ENCODE measurements around the gene NRARP. TPM values are rescaled to one million over a fixed set of nuclear protein-coding genes. Genes with fewer than 3 reads are reported as not detected.

NRARP gene
- total and polyA plus RNA-seq, 10 of the 15 experiments (the other 5 are each of a cell fraction or from before 2014, with no cell fraction given) = 0.06 to 9.2 (median 2.2) TPM; not detected in 2

- Histone ChIP-seq H3K4me1 (ENCODE audit: control insufficient read depth, insufficient read depth, low read length) (peaks cover 2% of the 10 kb centered on the region), H3K27me3 (replicated peaks in 1 of 2; ENCODE audit: control insufficient read depth in 2 of 2, insufficient read depth in 2 of 2, low read length in 1 of 2) (no peaks in the 10 kb centered on the region), H4K20me1 (ENCODE audit: control insufficient read depth, insufficient read depth) (no peaks in the 10 kb centered on the region), H3K9me3 (replicated peaks; ENCODE audit: control insufficient read depth, insufficient read depth, low read length) (no peaks in the 10 kb centered on the region), H3K9ac (ENCODE audit: control insufficient read depth, insufficient read depth, low read length) (no peak overlapping the region), H3K79me2 (ENCODE audit: control insufficient read depth, insufficient read depth, low read length) (no peaks in the 10 kb centered on the region), H3K27ac (ENCODE audit: control insufficient read depth, insufficient read depth) (no peak overlapping the region), H2AFZ (ENCODE audit: control insufficient read depth, low read depth, low read length) (no peak overlapping the region), H3K36me3 (ENCODE audit: control insufficient read depth in 2 of 2, insufficient read depth in 2 of 2, low read length in 1 of 2) (peaks cover 8 to 11% of the 10 kb centered on the region in 2 experiments), H3K4me2 (ENCODE audit: control insufficient read depth, insufficient read depth) (no peak overlapping the region), H3K4me3 (no peak overlapping the region)
- RAD21 ChIA-PET (ENCODE audit: unreplicated experiment) = interaction anchor here (1.6 to 1.7 kb wide), 2 partner anchors 24 to 26 kb away, joined by 4 to 6 read pairs; no protein-coding TSS in a partner anchor
- intact Hi-C loops (cut with micrococcal nuclease; ENCODE audit: unreplicated experiment) = no loop called here
- DNase-seq (ENCODE audit: low read depth, low spot score) (no peak), FAIRE-seq (no peak), ATAC-seq (no peak)
- TF ChIP-seq IRF4 (IDR thresholded peaks at IDR 0.05; ENCODE audit: low read depth, low read length) = no peak
- TF ChIP-seq MYC (IDR thresholded peaks at IDR 0.05; ENCODE audit: insufficient read depth, insufficient read length, insufficient replicate concordance, low read length, severe bottlenecking) = no peak
- TF ChIP-seq KLF5 (IDR thresholded peaks at IDR 0.05; ENCODE audit: partially characterized antibody) = no peak
- no peak for TF ChIP-seq SREBF1 (IDR thresholded peaks at IDR 0.05; ENCODE audit: low read length)
- no peak for TF ChIP-seq REST (IDR thresholded peaks at IDR 0.05; ENCODE audit: low read depth, low read length)
- no peak for TF ChIP-seq NKRF (conservative IDR thresholded peaks at IDR 0.05)
- TF ChIP-seq EGR1 (IDR thresholded peaks at IDR 0.05; ENCODE audit: borderline replicate concordance in 1 of 2, low read depth in 2 of 2, low read length in 2 of 2) = no peak
- TF ChIP-seq NFXL1 (IDR thresholded peaks at IDR 0.05; ENCODE audit: borderline replicate concordance) = no peak
- TF ChIP-seq IRF3 (IDR thresholded peaks at IDR 0.05) = no peak
- no TSS peak for BruUV-seq (replicated peaks)
- WGBS (ENCODE audit: insufficient coverage, insufficient replicate concordance, low lambda C conversion rate, missing lambda C conversion rate) = 97% methylated on average over 23 of the region's 24 CpGs
- CTCF ChIA-PET = interaction anchor here (1.1 to 2.2 kb wide), 3 partner anchors 11 to 26 kb away, joined by 3 to 24 read pairs (median 4); no protein-coding TSS in a partner anchor
- SMC1A ChIA-PET (ENCODE audit: uncharacterized antibody, unreplicated experiment) = interaction anchor here (1.2 to 1.4 kb wide), 2 partner anchors 26 to 73 kb away, joined by 3 to 5 read pairs; no protein-coding TSS in a partner anchor
- in situ Hi-C loops (cut with MboI) = no loop called here
- POLR2A ChIA-PET = interaction anchor here (0.6 to 1.1 kb wide), 2 partner anchors 15 to 22 kb away, joined by 3 to 4 read pairs; partner anchors contain the start of gene TUBB4B
Observed at GRCh38 chr9:137262909-137263285, 39.2 kb downstream of the NRARP start.

All from GM12878 (cell line).